ENCODE measurements around the gene S100A6.

The S100A6 gene

GRCh38 chr1:153534226-153534924 is 1.4 kb downstream of the S100A6 start:
- H3K4me3 ChIP-seq (replicated peaks; ENCODE audit: low read depth, low read length), result peak overlapping the region; percentile 81
- DNase-seq (ENCODE audit: extremely low read depth, low read depth), result no peak
- TF ChIP-seq CTCF (IDR thresholded peaks at IDR 0.05; ENCODE audit: low read depth, low read length, missing control alignments), result no peak

GRCh38 chr1:153533689-153534201 is 2.0 kb downstream of the S100A6 start:
- DNase-seq (ENCODE audit: extremely low read depth, low read depth), result peak; percentile 88
- no peak for TF ChIP-seq CTCF (IDR thresholded peaks at IDR 0.05; ENCODE audit: low read depth, low read length, missing control alignments)
- H3K4me3 ChIP-seq (replicated peaks; ENCODE audit: low read depth, low read length), result peak overlapping the region; percentile 81

GRCh38 chr1:153532769-153533599 is 2.8 kb downstream of the S100A6 start:
- TF ChIP-seq CTCF (IDR thresholded peaks at IDR 0.05; ENCODE audit: low read depth, low read length, missing control alignments), result peak; percentile 94
- DNase-seq (ENCODE audit: extremely low read depth, low read depth), result peak; percentile 80
- peak overlapping the region; percentile 81 for H3K4me3 ChIP-seq (replicated peaks; ENCODE audit: low read depth, low read length)

GRCh38 chr1:153532181-153532580 is 3.6 kb downstream of the S100A6 start:
- no peak for TF ChIP-seq CTCF (IDR thresholded peaks at IDR 0.05; ENCODE audit: low read depth, low read length, missing control alignments)
- no peak for DNase-seq (ENCODE audit: extremely low read depth, low read depth)
- H3K4me3 ChIP-seq (replicated peaks; ENCODE audit: low read depth, low read length), result no peak overlapping the region

- no peak for TF ChIP-seq CTCF (IDR thresholded peaks at IDR 0.05; ENCODE audit: low read depth, low read length, missing control alignments)
- no peak for DNase-seq (ENCODE audit: extremely low read depth, low read depth)
- no peak overlapping the region for H3K4me3 ChIP-seq (replicated peaks; ENCODE audit: low read depth, low read length)
These were observed 4.2 kb downstream of the S100A6 start for GRCh38 chr1:153531638-153532037.

GRCh38 chr1:153527683-153528040 is 8.1 kb downstream of the S100A6 start:
- no peak overlapping the region for H3K4me3 ChIP-seq (replicated peaks; ENCODE audit: low read depth, low read length)
- TF ChIP-seq CTCF (IDR thresholded peaks at IDR 0.05; ENCODE audit: low read depth, low read length, missing control alignments), result no peak
- no peak for DNase-seq (ENCODE audit: extremely low read depth, low read depth)
